Tongue (tissue), 2 donors: ENCODE data around the gene RFTN1. TPM values are rescaled to one million over a fixed set of nuclear protein-coding genes. Genes with fewer than 3 reads are reported as not detected.

ENCODE experiments used
- DNase-seq: peaks from one replicate; pipeline ENCODE4 v3.0.0-alpha.2; 2015
- total RNA-seq: library from RNA; depleted of rRNA; stranded (reverse); fragments of >200 nt; gene quantifications from one replicate; pipeline ENCODE4 v1.2.3, GENCODE V29; 2014

The RFTN1 gene
- total RNA-seq, 1 donor from 2014 or later = 23.7 TPM

GRCh38 chr3:16464511-16465148 lies 48.9 kb downstream of the RFTN1 start:
- no peak for DNase-seq

DNA sequence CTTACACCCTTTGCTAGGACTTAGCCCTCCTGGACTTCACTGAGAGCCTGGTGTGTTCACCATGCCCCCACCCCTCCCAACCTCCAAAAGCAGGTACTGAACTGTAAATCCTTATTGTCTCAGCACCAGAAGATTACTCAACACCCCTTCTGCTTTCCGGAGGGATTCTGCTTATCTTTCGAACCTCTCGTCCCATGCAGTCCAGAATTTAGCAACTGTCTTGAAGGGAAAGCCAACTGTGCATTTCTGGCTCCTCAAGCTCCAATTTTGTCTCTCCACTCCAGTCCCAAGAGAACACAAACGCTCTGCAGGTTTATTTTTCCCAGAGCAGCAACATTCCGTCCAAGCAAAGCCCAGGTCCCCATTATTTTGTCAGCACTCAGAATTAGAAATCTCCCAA lies 49.6 kb downstream of the RFTN1 start:
- DNase-seq = no peak

GRCh38 chr3:16463119-16463518 lies 50.4 kb downstream of the RFTN1 start:
- DNase-seq = no peak

DNA sequence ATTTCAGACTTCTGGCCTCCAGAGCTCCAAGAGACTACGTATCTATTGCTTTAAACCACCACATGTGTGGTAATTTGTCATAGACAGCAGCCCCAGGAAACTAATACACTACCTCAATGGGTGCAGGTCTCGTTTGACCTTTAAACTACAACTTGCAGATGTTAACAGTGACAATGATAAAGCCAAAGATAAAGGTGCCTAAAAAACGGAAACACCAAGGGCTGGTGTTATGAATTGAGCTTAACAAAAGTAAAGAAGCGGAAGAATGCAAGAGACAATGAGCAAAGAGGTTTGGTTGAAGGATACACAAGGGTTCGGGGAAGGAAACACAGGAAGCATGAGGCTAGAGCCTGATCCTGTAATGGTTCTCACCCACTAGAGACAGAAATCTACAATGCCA lies 50.8 kb downstream of the RFTN1 start:
- no peak for DNase-seq

GRCh38 chr3:16461463-16462245 lies 51.8 kb downstream of the RFTN1 start:
- DNase-seq = no peak

DNA sequence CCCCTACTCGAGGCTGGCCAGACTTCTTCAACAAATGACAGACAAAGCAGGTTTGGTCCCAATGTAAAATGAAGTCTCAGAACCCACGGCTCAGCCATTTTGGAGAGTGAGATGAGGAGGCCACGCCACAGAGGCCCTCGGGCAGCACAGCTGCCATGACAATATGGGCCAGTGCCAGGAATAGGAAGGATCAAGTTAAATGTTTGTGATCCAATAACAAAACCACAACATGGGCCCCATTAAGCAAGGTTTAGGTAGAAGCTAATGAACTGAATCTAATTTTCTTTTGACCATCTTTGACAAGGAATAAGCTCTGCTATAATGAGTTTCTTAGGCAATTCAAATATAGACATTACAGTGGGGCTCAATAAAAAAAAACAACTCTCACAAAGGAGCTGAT lies 52.6 kb downstream of the RFTN1 start:
- DNase-seq = no peak

- no peak for DNase-seq
Measured at GRCh38 chr3:16460273-16460672, 53.2 kb downstream of the RFTN1 start.

DNA sequence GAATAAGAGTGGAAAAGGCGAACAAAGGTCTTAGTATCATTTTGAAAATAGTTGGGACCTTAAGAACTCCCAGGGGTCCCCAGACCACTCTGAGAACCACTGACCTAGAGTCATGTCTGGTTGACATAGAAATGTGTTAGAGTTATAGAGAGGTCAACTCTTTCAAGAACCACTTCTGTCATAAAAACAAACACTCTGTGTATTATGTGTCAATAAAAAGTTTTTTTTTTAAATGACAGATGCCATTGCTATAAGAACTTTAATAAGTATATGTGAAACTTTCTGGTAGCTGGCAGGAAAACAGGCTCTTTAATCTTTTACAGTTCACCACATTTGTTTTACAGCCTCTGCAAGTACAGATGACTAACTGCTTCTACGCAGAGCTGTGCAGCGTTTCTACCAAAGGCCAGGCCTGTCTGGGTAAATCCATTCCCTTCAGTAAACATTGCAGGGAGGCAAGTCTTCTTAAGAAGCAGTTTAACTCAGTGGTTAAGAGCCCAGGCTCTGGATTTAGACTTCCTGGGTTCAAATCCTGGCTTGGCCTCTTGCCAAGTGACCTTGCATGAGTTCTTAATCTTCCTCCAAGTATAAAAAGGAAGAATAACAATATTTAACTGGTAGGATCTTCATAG lies 56.6 kb downstream of the RFTN1 start:
- no peak for DNase-seq

DNA sequence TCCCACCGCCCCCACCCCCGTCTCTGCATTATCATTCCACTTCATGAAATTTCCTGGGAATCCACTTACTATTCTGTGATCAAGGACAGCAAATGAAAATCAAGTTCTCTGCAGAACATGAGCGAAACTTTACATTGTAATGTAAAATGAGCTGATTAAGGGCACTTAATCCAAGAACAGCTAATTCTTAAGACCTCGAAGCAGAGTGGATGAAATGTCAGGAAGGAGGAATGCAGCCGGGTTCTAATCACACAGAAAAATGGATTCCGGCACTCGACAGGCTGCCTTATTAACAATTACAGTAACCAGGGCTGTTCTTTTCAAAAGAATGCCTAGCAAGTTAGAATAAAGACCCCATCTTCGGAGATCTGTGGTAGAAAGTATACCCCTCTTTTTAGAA lies 57.5 kb downstream of the RFTN1 start:
- no peak for DNase-seq

DNA sequence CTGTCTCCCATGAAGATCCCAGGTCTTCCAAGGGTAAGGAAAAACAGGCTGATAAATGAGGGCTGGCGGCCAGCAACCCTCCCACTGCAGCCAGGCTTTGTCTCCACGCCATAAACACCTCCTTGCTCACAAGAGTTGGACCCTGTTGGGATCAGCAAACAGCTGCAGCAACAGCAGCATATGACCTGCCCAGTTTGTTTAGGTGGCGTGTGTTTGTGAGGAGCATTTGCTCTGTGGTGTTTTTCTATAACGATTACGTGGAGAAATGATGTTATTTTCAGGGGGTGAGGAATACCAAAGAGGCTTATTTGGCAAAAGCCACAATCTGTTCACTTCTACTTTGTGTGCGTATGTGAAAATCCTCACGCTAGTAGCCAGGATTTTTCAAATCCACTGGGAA lies 58.5 kb downstream of the RFTN1 start:
- peak; percentile 41 for DNase-seq

DNA sequence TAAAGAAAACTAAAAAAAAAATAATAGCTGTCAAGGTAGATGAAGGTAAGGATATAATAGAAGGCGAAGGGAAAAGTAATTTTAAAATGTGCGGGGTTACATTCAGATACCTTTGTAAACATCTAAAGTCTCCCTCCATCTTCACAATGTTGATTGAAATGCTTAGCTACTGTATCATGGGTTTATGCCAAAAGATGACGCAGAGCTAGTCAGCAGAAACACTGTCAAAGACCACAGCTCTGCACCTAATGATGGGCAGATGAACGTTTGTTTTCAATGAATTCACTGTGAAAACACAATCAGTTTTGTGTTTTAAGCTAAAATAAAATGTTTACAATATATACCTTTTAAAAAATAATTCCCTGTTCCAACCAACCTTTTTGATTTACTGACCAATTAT lies 61.2 kb downstream of the RFTN1 start:
- DNase-seq = peak; percentile 30

DNA sequence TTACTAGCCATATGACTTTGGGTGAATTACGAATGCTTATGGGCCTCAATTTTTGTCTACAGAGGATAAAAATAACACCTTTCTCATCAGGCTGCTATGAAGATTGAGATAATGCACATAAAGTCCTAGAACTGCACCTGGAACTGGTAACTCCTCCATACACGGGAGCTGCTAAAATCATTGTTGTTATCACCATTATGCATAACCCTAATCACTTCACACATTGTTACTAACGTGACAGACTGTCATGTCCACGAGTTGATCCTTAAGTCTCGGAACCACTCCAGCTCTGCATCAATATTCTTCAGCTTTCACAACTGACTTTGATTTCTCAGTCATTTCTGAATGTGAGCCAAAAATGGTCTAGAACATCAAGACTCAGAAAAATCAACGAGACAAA lies 64.1 kb downstream of the RFTN1 start:
- no peak for DNase-seq

DNA sequence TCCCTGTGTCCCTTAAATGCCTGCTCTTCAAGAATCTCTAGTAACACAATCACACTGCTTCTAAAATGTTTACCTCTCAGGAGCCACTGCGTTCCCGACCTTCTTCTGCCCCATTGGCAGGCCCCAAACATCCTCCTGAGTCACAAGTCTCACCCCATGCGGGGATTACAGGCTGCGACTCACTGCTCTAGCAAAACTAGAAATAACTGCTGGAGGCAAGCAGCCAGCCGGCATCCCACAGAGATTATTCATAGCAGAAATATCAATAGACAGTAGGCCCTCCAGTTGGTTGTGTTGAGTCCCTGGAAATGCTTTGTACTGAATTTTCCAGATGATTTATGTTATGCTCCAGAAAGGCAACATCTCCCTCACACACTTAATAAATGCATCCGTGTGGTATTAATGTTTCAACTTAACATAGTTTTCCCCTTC lies 64.8 kb downstream of the RFTN1 start:
- DNase-seq = peak; percentile 49

DNA sequence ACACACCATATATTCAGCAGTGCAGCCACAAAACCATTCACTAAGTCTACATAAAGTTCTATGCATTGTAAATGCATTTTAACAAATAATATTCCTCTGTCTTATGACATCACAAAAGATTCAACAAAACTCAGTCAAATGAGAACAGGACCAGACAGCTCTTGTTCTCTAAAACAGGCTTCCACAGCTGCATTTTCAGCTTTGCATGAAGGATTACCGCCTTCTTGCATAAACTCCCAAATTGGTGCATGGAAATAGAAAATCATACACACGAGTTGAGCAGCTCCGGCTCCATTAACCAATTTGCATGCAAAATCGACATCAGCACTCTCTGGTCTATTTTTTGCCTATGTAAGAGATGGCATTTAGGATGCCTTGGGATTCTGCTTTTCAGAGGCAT lies 66.4 kb downstream of the RFTN1 start:
- DNase-seq = no peak

DNA sequence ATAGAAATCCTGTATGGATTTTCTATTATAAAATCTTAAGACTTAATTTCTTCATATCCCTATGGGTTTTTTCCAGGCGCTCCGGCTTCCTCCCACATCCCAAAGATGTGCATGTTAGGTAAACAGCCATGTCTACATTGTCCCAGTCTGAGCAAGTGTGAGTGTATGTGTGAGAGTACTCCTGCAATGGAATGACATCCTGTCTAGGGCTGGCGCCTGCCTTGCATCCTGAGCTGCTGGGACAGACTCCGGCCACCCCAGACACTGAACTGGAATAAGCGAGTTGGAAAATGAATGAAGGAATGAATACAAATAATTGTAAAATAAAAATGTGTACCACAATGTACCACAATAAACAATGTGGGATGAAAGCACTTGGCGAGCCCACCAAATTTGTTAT lies 69.2 kb downstream of the RFTN1 start:
- DNase-seq = no peak

GRCh38 chr3:16442730-16443129 lies 70.8 kb downstream of the RFTN1 start:
- DNase-seq = no peak

GRCh38 chr3:16441371-16441875 lies 72.1 kb downstream of the RFTN1 start:
- peak; percentile 38 for DNase-seq

DNA sequence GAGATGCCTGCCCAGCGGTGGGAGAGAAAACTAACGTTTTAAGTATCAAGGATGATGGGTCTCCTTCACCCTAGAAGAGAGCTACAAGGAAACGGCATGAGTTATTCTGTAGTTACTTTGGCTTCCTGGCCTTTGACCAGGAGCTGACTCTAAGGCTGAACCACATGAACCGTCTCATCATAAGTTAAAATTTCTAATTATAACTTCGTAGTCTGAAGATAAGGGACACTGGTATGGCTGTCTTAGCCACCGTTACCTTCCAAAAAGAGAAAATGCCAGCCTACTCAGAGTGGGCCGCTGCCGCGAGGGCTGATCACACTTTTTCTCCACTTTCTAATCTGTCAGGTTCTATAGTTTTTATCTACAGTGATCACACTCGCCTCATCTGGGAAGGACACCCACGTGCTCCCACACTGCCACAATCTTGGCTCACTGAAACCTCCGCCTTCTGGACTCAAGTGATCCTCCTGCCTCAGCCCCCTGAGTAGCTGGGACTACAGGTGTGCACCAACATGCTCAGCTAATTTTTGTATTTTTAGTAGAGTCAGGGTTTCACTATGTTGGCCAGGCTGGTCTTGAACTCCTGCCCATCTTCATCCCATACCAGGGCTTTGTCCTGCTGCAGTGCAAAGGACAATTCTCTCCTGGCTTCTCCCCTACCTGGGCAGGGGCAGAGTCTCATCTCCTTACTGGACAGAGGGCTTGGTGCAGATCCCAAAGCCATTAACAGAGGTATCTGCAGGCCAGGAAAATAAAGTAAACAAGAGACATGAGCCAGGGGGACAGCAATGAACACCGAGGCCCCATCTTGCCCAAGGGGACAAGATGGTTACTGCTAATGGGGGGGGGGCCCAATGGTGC lies 73.4 kb downstream of the RFTN1 start:
- DNase-seq = no peak

DNA sequence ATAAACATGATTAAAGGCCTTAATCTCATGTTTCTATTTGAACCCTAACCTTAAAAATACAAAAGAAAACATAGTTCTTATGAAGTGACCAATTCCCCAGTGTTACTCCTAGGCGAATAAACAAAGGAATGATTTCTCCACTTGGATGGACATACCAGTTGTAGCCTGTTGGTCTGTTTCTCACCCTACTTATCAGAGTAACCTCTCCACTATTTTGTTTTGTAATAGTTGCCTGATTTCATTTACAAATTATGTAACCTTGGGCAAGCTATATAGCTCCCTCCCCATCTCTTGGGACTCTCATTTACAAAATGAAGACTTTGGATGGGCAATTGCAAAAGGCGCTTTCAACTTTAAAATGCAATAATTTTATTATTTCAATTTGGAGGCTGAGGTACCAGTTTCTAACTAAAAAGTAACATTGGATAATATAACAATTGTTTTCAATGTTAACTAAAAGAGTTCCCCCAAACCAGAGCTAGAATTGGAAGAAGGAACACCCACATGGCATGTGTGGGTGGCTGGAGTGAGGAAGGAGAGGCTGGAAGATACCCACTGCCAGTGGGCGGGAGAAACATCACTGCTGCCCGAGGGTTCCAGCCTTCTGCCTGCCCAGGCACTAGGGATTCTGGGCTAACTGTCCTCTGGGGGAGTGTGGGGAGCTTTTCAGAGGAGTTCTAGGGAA lies 74.2 kb downstream of the RFTN1 start:
- no peak for DNase-seq

DNA sequence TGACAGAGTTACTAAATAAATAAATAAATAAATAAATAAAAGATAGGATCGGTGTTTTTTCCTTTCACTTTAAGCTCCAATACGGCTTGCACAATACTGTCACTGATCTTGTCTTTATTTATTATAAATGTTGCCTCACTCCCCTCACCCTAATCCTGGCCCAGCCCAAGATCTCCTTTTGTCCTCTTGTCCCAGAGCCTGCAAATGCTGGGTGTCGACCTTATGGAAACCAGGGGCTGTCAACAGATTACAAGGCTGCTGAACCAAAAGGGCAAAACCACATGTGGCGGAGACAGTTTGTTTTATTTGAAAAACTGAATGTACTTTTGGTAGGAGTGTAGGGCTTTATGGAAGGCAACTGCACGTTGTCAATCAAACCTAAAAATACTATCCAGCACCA lies 75.9 kb downstream of the RFTN1 start:
- DNase-seq = no peak

DNA sequence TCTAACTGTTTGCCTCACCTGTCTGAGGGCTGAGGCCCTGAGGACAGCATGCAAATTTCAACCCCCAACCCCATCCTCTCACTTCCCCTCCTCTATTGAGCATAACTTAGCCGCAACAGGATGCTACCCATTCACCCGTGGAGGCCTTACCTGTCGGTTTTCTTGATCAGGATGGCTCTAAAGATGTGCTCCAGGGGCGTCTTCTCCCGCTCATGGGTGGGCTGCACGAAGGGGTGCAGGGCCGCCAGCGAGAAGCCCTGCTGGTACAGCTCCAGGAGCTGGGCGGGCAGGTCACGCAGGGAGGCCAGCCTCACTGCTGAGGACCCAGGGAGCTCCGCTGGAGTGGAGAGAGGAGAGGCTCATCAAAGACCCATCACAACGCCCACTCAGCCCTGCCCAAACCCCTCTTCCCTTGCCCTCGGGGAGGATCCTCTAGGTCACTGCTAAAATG lies 79.8 kb downstream of the RFTN1 start:
- no peak for DNase-seq

- no peak for DNase-seq
Measured at GRCh38 chr3:16432714-16433113, 80.8 kb downstream of the RFTN1 start.
